ENCODE results near the gene FIBCD1. TPM values are rescaled to one million over a fixed set of nuclear protein-coding genes. Genes with fewer than 3 reads are reported as not detected.

Gene FIBCD1
- polyA plus RNA-seq, 4 donors = 0.35 to 1.5 TPM; not detected in 2

GRCh38 chr9:130975932-130976841, 37.1 kb upstream of the FIBCD1 start:
- no peak overlapping the region for H3K27ac ChIP-seq (ENCODE audit: low read depth in 1 of 3, low read length in 2 of 3)
- H3K4me3 ChIP-seq (ENCODE audit: low read depth in 1 of 3, low read length in 3 of 3) = no peak overlapping the region
- H3K9me3 ChIP-seq (ENCODE audit: control insufficient read depth in 2 of 2, insufficient read depth in 1 of 2, low read depth in 1 of 2, low read length in 1 of 2) = no peaks in the 10 kb centered on the region
- 70 to 86% (median 76%) methylated on average over 13 of the region's 13 CpGs for WGBS, 3 donors
- H3K27me3 ChIP-seq (ENCODE audit: control insufficient read depth in 3 of 3, insufficient read depth in 3 of 3, low read length in 3 of 3) = peaks cover 0 to 16% (median 0%) of the 10 kb centered on the region in 3 donors
- no peak for DNase-seq
- H3K4me1 ChIP-seq (ENCODE audit: control insufficient read depth in 3 of 3, insufficient read depth in 2 of 3, low read depth in 1 of 3, low read length in 2 of 3) = no peaks in the 10 kb centered on the region
- FAIRE-seq = no peak
- no peaks in the 10 kb centered on the region for H3K36me3 ChIP-seq (ENCODE audit: control insufficient read depth in 3 of 3, insufficient read depth in 2 of 3, low read depth in 1 of 3, low read length in 3 of 3)

GRCh38 chr9:130975156-130975555, 36.1 kb upstream of the FIBCD1 start:
- FAIRE-seq (no peak), DNase-seq (no peak)
- Histone ChIP-seq H3K36me3 (ENCODE audit: control insufficient read depth in 3 of 3, insufficient read depth in 2 of 3, low read depth in 1 of 3, low read length in 3 of 3) (no peaks in the 10 kb centered on the region), H3K4me1 (ENCODE audit: control insufficient read depth in 3 of 3, insufficient read depth in 2 of 3, low read depth in 1 of 3, low read length in 2 of 3) (no peaks in the 10 kb centered on the region), H3K27me3 (ENCODE audit: control insufficient read depth in 3 of 3, insufficient read depth in 3 of 3, low read length in 3 of 3) (peaks cover 0 to 16% (median 0%) of the 10 kb centered on the region in 3 donors), H3K27ac (ENCODE audit: low read depth in 1 of 3, low read length in 2 of 3) (no peak overlapping the region), H3K9me3 (ENCODE audit: control insufficient read depth in 2 of 2, insufficient read depth in 1 of 2, low read depth in 1 of 2, low read length in 1 of 2) (no peaks in the 10 kb centered on the region), H3K4me3 (ENCODE audit: low read depth in 1 of 3, low read length in 3 of 3) (no peak overlapping the region)
- 85 to 96% (median 89%) methylated on average over 5 of the region's 5 CpGs for WGBS, 3 donors

- H3K36me3 ChIP-seq (ENCODE audit: control insufficient read depth in 3 of 3, insufficient read depth in 2 of 3, low read depth in 1 of 3, low read length in 3 of 3) = no peaks in the 10 kb centered on the region
- no peaks in the 10 kb centered on the region for H3K9me3 ChIP-seq (ENCODE audit: control insufficient read depth in 2 of 2, insufficient read depth in 1 of 2, low read depth in 1 of 2, low read length in 1 of 2)
- H3K27me3 ChIP-seq (ENCODE audit: control insufficient read depth in 3 of 3, insufficient read depth in 3 of 3, low read length in 3 of 3) = peaks cover 0 to 16% (median 0%) of the 10 kb centered on the region in 3 donors
- no peaks in the 10 kb centered on the region for H3K4me1 ChIP-seq (ENCODE audit: control insufficient read depth in 3 of 3, insufficient read depth in 2 of 3, low read depth in 1 of 3, low read length in 2 of 3)
- H3K27ac ChIP-seq (ENCODE audit: low read depth in 1 of 3, low read length in 2 of 3) = no peak overlapping the region
- DNase-seq (no peak), FAIRE-seq (no peak)
- H3K4me3 ChIP-seq (ENCODE audit: low read depth in 1 of 3, low read length in 3 of 3) = no peak overlapping the region
- WGBS, 3 donors = 56 to 86% (median 72%) methylated on average over 5 of the region's 5 CpGs
These were observed 35.6 kb upstream of the FIBCD1 start for GRCh38 chr9:130974697-130975096.

- Histone ChIP-seq H3K4me1 (ENCODE audit: control insufficient read depth in 3 of 3, insufficient read depth in 2 of 3, low read depth in 1 of 3, low read length in 2 of 3) (no peaks in the 10 kb centered on the region), H3K4me3 (ENCODE audit: low read depth in 1 of 3, low read length in 3 of 3) (no peak overlapping the region), H3K27me3 (ENCODE audit: control insufficient read depth in 3 of 3, insufficient read depth in 3 of 3, low read length in 3 of 3) (peaks cover 0 to 16% (median 0%) of the 10 kb centered on the region in 3 donors), H3K9me3 (ENCODE audit: control insufficient read depth in 2 of 2, insufficient read depth in 1 of 2, low read depth in 1 of 2, low read length in 1 of 2) (no peaks in the 10 kb centered on the region), H3K27ac (ENCODE audit: low read depth in 1 of 3, low read length in 2 of 3) (no peak overlapping the region), H3K36me3 (ENCODE audit: control insufficient read depth in 3 of 3, insufficient read depth in 2 of 3, low read depth in 1 of 3, low read length in 3 of 3) (no peaks in the 10 kb centered on the region)
- WGBS, 3 donors = 50 to 54% (median 50%) methylated on average over 21 of the region's 21 CpGs
- FAIRE-seq = no peak
- DNase-seq = no peak
These were observed 34.7 kb upstream of the FIBCD1 start for GRCh38 chr9:130973686-130974281.

- WGBS, 3 donors = 68 to 71% (median 70%) methylated on average over 17 to 19 of the region's 19 CpGs
- H3K36me3 ChIP-seq (ENCODE audit: control insufficient read depth in 3 of 3, insufficient read depth in 2 of 3, low read depth in 1 of 3, low read length in 3 of 3) = no peaks in the 10 kb centered on the region
- no peak overlapping the region for H3K27ac ChIP-seq (ENCODE audit: low read depth in 1 of 3, low read length in 2 of 3)
- DNase-seq (no peak), FAIRE-seq (no peak)
- H3K4me3 ChIP-seq (ENCODE audit: low read depth in 1 of 3, low read length in 3 of 3) = no peak overlapping the region
- H3K9me3 ChIP-seq (ENCODE audit: control insufficient read depth in 2 of 2, insufficient read depth in 1 of 2, low read depth in 1 of 2, low read length in 1 of 2) = no peaks in the 10 kb centered on the region
- no peaks in the 10 kb centered on the region for H3K4me1 ChIP-seq (ENCODE audit: control insufficient read depth in 3 of 3, insufficient read depth in 2 of 3, low read depth in 1 of 3, low read length in 2 of 3)
- peaks cover 0 to 16% (median 0%) of the 10 kb centered on the region in 3 donors for H3K27me3 ChIP-seq (ENCODE audit: control insufficient read depth in 3 of 3, insufficient read depth in 3 of 3, low read length in 3 of 3)
These were observed 34.1 kb upstream of the FIBCD1 start for GRCh38 chr9:130972957-130973685.

GRCh38 chr9:130972277-130972956, 33.4 kb upstream of the FIBCD1 start:
- Histone ChIP-seq H3K27me3 (ENCODE audit: control insufficient read depth in 3 of 3, insufficient read depth in 3 of 3, low read length in 3 of 3) (peaks cover 0 to 16% (median 0%) of the 10 kb centered on the region in 3 donors), H3K27ac (ENCODE audit: low read depth in 1 of 3, low read length in 2 of 3) (no peak overlapping the region), H3K4me1 (ENCODE audit: control insufficient read depth in 3 of 3, insufficient read depth in 2 of 3, low read depth in 1 of 3, low read length in 2 of 3) (no peaks in the 10 kb centered on the region), H3K9me3 (ENCODE audit: control insufficient read depth in 2 of 2, insufficient read depth in 1 of 2, low read depth in 1 of 2, low read length in 1 of 2) (no peaks in the 10 kb centered on the region), H3K4me3 (ENCODE audit: low read depth in 1 of 3, low read length in 3 of 3) (no peak overlapping the region), H3K36me3 (ENCODE audit: control insufficient read depth in 3 of 3, insufficient read depth in 2 of 3, low read depth in 1 of 3, low read length in 3 of 3) (no peaks in the 10 kb centered on the region)
- no peak for FAIRE-seq
- WGBS, 3 donors = 51 to 64% (median 53%) methylated on average over 6 of the region's 6 CpGs
- DNase-seq = no peak

- 61 to 68% (median 64%) methylated on average over 12 of the region's 12 CpGs for WGBS, 3 donors
- Histone ChIP-seq H3K4me3 (ENCODE audit: low read depth in 1 of 3, low read length in 3 of 3) (no peak overlapping the region), H3K27ac (ENCODE audit: low read depth in 1 of 3, low read length in 2 of 3) (no peak overlapping the region), H3K27me3 (ENCODE audit: control insufficient read depth in 3 of 3, insufficient read depth in 3 of 3, low read length in 3 of 3) (peaks cover 0 to 16% (median 0%) of the 10 kb centered on the region in 3 donors), H3K9me3 (ENCODE audit: control insufficient read depth in 2 of 2, insufficient read depth in 1 of 2, low read depth in 1 of 2, low read length in 1 of 2) (no peaks in the 10 kb centered on the region), H3K36me3 (ENCODE audit: control insufficient read depth in 3 of 3, insufficient read depth in 2 of 3, low read depth in 1 of 3, low read length in 3 of 3) (no peaks in the 10 kb centered on the region), H3K4me1 (ENCODE audit: control insufficient read depth in 3 of 3, insufficient read depth in 2 of 3, low read depth in 1 of 3, low read length in 2 of 3) (no peaks in the 10 kb centered on the region)
- no peak for DNase-seq
- FAIRE-seq = no peak
These were observed 32.3 kb upstream of the FIBCD1 start for GRCh38 chr9:130971294-130971849.

- 76 to 78% (median 77%) methylated on average over 3 of the region's 3 CpGs for WGBS, 3 donors
- H3K36me3 ChIP-seq (ENCODE audit: control insufficient read depth in 3 of 3, insufficient read depth in 2 of 3, low read depth in 1 of 3, low read length in 3 of 3) = no peaks in the 10 kb centered on the region
These were observed 31.8 kb upstream of the FIBCD1 start for GRCh38 chr9:130970855-130971254.

More at GRCh38 chr9:130970855-130971254, 31.8 kb upstream of the FIBCD1 start:
- no peak for FAIRE-seq
- no peak overlapping the region for H3K27ac ChIP-seq (ENCODE audit: low read depth in 1 of 3, low read length in 2 of 3)
- no peak overlapping the region for H3K4me3 ChIP-seq (ENCODE audit: low read depth in 1 of 3, low read length in 3 of 3)
- no peaks in the 10 kb centered on the region for H3K4me1 ChIP-seq (ENCODE audit: control insufficient read depth in 3 of 3, insufficient read depth in 2 of 3, low read depth in 1 of 3, low read length in 2 of 3)
- no peak for DNase-seq
- H3K9me3 ChIP-seq (ENCODE audit: control insufficient read depth in 2 of 2, insufficient read depth in 1 of 2, low read depth in 1 of 2, low read length in 1 of 2) = no peaks in the 10 kb centered on the region
- H3K27me3 ChIP-seq (ENCODE audit: control insufficient read depth in 3 of 3, insufficient read depth in 3 of 3, low read length in 3 of 3) = peaks cover 0 to 16% (median 0%) of the 10 kb centered on the region in 3 donors

Measured in small intestine (tissue), 7 donors.